Measurements from ENCODE around the gene FAM151A. TPM values are rescaled to one million over a fixed set of nuclear protein-coding genes. Genes with fewer than 3 reads are reported as not detected.
A peak's percentile ranks its signal among the peaks of the same experiment; 100 is the strongest.

Gene FAM151A
- polyA plus RNA-seq, 3 donors = 23.1 to 38.1 (median 32.5) TPM

DNA sequence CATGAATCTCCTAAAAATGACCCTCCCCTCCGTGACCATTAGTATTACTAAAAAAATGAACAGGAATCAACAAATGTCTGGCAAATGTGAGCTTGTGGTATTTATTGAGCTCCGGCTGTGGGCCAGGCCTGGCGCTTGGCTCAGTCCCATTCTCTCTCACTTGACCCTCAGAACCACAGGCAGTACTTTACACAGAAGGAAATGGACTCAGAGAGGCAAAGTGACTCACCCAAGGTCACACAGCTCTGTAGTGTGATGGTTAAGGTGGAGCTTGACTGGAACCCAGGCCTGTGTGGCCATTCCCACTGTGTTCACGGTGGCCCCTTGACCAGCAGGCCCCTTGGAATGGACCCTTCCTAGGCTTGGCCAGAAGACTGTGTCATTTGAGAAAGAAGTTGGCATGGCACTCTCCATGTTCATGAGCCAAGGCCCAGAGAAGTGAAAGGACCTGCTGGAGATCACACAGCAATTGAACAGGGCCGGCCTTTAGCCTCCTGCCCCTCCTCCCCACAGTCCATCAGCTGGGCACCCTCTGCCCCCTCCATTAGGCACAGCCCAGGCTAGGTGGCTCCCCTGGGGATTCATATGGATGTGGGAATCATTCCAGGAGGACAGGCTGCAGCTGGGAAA lies 32.1 kb downstream of the FAM151A start:
- no peak for DNase-seq (ENCODE audit: extremely low read depth in 1 of 11, low read depth in 9 of 11, low spot score in 4 of 11)

DNA sequence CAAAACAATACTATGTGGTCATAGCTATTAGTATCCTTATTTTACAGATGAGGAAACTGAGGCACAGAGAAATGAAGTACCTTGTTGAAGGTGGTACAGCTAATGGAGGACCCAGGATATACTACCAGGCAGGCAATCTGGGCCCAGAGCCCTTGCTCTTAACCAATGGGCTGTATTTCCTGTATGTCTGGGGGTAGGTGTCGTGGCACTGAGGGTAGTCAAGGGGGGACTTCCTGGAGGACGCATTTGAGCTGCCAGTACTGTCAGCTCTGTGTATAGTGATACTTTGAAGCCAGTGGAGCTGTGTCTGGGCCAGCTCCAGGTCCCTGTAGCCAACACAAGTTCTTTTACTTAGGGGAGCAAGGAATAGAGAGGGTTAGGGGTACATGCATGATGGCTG lies 34.9 kb downstream of the FAM151A start:
- DNase-seq (ENCODE audit: extremely low read depth in 1 of 11, low read depth in 9 of 11, low spot score in 4 of 11) = no peak

DNA sequence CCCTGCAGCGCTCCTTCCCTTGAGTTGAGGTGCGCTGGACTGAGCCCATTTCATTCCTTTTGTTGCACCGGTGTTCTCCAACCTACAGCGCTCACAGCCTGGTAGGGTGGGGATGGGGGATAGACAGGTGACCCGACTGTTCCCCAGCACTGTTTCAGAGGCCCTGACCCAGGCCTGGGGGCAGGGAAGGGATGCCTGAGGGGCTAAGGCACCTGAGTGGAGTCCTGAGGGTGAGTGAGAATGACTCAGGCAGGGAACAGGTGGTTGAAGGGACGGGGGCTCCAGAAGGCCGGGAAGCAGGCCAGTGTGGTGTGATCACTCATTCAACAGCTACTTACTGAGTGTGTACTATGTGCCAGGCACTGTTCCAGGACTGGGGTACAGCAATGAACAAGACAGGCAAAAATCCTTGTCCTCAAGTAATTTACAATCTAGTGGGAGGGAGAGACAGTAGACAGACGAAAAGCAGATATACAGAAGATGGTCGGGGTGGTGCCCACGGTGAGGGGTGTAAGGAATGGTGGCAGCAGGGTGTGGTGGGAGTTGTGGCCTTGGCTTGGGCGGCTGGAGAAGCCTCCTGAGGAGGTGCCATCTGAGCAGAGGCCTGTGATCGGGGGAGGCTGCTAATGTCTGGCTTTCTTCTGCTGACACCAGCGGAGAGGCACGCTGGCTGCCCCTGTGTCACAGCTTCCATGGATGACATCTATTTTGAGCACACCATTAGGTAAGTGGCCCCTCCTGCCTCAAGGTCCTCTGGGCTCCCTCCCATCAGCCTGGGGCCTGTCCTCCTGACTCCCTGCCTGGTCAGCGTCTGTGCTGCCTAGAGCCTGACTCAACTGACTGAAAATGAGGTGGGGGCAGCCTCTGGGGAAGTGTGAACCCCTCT lies 37.9 kb downstream of the FAM151A start:
- no peak for DNase-seq (ENCODE audit: extremely low read depth in 1 of 11, low read depth in 9 of 11, low spot score in 4 of 11)

DNA sequence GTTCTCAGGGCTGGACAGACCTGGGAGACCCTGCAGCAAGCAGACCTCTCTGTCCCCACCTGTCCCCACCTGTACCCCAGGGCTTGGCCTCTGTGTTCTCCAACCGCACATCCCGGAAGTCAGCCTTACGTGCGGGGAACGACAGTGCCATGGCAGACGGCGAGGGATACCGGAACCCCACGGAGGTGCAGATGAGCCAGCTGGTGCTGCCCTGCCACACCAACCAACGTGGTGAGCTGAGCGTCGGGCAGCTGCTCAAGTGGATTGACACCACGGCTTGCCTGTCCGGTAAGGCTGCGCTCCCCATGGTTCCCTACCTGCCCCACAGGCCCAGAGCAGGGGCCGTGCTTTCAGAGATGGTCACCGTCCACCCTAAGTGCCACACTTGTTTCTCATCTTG lies 38.8 kb downstream of the FAM151A start:
- DNase-seq (ENCODE audit: extremely low read depth in 1 of 11, low read depth in 9 of 11, low spot score in 4 of 11) = no peak

DNA sequence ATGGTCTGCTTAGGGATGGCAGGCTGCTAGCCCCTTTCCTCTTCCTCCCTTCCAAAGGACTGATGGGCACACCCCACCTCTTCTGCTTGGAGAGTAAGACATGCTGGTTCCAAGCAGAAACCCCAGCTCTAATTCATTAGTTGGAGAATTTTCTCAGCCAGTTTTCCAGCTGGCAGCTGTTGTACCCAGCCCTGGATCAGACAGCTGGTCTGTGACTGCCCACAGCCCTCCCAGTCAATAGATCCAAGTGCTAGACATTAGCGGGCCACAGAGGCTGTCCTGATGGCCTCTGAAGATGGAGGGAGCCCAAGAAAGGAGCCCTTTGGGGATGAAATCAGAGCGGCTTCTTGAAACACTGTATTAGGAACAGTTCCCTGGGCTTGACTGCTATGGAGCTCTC lies 39.5 kb downstream of the FAM151A start:
- DNase-seq (ENCODE audit: extremely low read depth in 1 of 11, low read depth in 9 of 11, low spot score in 4 of 11) = no peak

DNA sequence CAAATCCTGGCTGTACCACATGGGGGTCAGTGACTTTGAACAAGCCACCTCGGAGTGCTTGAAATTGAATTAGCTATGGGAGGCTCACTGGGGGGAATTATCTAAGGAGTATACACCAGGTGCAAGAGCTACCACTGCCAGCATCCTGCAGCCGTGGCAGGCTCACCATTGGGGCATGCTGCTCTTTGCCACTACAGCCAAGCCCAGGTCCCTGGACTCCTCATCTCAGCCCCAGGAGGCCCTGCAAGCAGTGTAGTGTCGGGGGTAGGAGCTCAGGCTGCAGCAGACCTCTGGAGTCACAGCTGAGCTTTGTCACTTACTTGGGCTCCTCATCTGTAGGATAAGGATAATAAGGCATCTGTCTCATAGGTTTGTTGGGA lies 40.0 kb downstream of the FAM151A start:
- no peak for DNase-seq (ENCODE audit: extremely low read depth in 1 of 11, low read depth in 9 of 11, low spot score in 4 of 11)

DNA sequence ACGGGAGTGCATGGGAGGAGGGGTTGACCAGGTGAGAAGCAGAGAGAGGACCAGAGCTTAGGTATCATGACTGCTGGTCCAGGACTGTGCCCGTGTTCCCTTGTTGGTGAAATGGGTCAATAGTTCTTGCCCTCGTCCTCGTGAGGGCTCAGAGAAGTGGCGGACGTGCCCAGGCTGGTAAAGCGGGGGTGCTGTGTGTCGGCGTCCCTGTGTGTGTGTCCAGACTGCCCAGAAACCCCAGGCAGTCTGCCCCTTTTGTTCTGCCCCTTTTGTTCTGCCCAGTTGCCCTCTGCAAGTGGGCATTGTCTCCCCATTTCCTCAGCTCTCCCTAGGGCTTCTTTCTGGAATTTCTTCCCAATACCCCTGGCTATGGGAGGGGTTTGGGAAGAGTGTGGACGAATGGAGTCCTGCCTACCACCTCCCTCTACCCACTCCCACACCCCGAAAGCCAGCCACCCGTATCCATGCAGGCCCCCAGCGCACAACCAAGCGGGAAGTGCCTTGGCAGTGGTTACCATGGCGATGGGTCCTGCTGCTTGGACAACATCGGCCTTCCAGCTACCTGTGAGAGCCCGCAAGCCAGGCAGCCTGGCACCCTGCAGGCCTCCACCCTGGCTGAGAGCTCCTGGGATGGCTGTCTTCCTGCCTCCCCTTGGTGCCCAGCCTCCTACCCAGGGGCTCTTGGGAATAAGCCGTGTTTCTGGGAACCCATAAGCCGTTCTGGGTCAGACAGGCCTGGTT lies 40.6 kb downstream of the FAM151A start:
- DNase-seq (ENCODE audit: extremely low read depth in 1 of 11, low read depth in 9 of 11, low spot score in 4 of 11) = peak in 9 of 11 donors; percentile 44 to 88 (median 70)

DNA sequence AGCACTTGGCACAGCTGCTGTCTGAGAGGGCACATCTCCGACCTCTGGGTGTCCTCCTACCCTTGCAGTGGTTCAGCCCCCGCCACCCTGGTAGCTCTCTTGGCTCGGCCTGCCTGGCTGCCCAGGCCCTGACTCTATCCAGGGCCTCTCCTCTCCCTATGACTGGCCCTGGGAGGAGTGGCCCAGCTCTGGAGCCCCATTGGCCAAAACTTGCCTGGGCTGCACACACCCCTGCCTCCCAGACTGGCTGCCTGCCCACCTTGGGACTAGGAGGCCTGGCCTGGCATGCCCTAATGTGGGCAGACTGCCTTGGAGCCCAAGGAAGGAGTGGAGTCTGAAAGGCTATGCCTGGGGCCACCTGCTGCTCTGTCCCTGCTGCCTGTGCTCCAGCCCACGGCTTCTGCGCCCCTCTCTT lies 41.7 kb downstream of the FAM151A start:
- DNase-seq (ENCODE audit: extremely low read depth in 1 of 11, low read depth in 9 of 11, low spot score in 4 of 11) = peak in 2 of 11 donors; percentile 38 to 69

DNA sequence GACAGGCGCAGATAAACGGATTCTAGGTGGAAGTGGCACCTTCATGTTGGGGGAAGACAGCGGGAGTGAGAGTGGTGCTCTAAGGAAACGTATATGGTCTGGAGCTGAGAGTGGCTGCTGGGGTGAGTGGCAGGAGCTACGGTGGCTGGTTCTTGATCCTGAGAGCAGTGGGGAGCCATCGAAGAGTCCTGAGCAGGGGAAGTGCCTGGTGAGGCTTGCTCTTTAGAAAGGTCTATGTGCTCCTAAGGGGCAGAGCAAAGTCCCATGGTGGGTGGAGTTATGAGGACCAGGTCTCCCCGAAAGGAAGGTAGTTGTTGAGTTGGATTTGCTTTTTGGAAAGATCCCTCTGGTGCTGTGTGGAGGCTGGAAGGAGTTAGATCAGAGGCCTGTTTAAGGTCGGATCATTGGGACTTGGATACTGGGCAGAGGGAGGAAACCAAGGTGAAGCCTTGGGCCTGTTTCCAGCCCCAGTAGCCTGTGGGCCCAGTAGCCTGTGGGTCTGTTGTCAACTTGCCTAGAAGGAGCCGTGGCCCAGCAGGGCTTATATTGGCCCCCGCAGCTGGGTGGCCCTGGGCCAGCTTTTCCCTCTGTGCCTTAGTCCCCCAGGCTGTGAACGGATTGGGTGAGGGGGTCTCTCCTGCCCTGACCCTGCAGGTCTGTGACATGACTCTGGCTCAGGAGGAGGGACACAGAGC lies 42.3 kb downstream of the FAM151A start:
- no peak for DNase-seq (ENCODE audit: extremely low read depth in 1 of 11, low read depth in 9 of 11, low spot score in 4 of 11)

DNA sequence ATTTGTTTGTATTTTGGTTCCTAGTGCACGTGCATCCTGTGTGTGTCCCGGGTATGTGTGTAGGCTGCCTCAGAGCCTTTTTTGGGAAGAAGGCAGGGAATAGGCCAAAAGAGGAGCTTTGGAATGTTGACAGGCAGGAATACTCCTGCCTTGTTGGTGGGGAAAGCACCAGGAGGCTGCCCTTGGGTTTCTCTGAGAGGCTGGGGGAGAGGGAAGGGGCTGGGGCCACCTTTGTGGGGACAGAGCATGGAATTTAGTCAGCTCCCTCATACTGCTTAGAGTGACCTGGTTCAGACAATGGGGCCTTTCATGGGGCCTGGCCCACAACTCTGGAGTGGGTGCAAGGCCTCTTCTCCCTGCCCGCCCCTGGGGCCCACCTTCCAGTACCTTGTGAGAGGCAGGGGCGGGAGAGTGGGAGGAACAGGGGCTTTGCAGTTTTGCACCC lies 44.0 kb downstream of the FAM151A start:
- DNase-seq (ENCODE audit: extremely low read depth in 1 of 11, low read depth in 9 of 11, low spot score in 4 of 11) = no peak

DNA sequence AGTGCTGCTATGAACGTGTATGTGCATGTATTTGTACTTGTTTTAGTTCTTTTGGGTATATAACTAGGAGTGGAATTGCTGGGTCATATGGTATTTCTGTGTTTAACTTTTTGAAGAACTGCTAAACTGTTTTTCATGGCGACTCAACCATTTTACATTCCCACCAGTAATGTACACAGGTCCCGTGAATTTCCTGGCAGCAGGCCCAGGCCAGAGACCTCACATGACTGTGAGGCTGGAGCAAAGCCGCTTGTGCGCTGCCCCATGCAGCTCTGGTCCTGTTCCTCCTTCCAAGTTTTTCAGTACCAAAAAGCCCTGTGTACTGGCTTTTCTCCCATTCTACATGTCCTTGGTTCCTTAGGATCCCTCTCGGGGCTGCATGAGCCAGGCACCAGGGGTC lies 45.7 kb downstream of the FAM151A start:
- DNase-seq (ENCODE audit: extremely low read depth in 1 of 11, low read depth in 9 of 11, low spot score in 4 of 11) = peak in 2 of 11 donors; percentile 43 to 55

DNA sequence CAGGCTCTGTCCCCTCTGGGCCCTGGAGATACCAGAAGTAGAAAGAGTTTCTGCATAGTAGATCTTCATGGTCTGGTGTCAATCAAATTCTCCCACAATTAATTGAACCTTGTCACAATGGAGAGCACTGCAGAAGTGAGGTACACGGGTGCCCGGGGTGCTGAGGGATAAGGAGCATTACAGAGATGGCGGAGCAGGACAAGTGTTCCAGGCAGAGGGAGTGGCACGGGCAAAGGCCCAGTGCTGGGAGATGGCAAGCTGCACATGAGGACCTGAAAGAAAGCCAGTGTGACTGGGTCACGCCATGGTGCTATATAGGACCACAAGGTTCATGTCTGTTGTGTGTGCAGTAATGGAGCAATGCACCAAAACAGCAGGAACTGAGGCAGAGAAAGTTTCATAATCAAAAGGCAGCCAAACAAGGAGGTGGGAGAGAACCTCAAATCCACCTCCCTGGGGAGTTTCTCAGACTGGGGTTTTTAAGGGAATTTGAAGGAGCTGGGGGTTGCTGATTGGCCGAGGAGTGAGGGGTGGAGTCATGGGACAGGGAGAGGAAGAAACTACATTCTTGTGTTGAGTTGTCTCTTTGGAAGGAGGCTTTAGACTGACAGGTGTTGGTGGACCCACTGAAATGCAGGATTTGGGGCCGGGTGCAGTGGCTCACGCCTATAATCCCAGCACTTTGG lies 47.6 kb downstream of the FAM151A start:
- DNase-seq (ENCODE audit: extremely low read depth in 1 of 11, low read depth in 9 of 11, low spot score in 4 of 11) = no peak

DNA sequence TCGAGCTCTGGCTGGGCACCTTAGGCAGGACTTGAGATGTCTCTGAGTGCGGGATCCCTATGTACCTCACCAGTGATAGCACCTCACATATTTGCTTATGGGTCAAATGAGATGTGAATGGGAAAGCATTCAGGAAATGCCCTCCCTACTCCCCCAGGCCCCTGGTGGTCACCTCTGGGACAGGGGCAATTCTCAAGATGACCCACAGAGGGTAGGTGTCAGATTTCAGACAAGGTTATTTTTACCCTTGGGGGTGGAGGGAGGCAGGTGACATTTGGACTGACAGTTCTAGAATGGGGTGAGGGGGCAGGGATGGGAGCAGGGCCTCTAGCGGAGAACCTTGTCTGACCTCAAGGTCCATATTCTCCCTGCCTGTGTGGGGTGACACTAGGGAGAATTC lies 48.2 kb downstream of the FAM151A start:
- no peak for DNase-seq (ENCODE audit: extremely low read depth in 1 of 11, low read depth in 9 of 11, low spot score in 4 of 11)

DNA sequence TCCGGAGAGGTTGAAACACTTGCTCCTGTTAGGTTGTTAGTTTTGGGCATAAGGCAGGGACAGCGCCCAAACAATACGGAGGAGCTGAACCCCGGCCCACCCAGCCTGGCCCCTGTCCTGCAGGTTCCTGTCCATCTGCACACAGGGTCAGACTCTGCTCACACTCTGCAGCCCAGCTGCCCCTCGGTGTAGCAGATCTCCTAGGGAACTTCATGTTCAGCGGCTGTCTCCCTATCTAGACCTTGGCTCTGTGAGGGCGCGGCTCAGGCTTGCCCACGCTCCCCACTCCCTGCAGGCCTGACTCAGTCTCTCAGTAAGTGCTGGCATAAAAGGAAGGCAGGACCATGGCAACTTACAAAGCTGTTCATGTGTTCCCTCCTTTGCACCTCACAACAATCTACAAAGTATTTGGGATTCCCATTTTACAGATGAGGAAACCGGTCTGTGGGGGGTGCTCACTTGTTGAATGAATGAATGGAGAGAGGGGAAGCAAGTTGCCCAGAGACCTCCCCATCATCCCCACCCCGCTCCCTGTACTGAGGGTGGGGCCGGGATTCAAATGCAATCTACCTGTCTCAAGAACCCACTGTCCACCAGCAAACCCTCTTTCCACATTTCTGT lies 49.1 kb downstream of the FAM151A start:
- no peak for DNase-seq (ENCODE audit: extremely low read depth in 1 of 11, low read depth in 9 of 11, low spot score in 4 of 11)

DNA sequence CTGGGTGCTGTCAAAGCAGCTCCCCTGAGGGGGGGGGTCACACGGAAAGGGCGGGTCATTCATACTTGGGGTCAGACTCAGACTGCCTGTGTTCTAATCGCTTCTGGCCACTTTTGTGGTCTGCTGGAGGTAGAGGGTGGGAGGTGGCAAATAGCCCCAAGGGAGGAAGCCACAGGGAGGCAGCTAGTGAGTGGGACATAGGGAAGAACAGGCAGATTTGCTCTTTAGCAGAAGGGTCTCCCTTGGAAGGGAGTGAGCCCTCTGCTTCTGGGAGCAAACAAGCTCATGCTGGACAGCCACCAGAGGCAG lies 50.8 kb downstream of the FAM151A start:
- no peak for DNase-seq (ENCODE audit: extremely low read depth in 1 of 11, low read depth in 9 of 11, low spot score in 4 of 11)

DNA sequence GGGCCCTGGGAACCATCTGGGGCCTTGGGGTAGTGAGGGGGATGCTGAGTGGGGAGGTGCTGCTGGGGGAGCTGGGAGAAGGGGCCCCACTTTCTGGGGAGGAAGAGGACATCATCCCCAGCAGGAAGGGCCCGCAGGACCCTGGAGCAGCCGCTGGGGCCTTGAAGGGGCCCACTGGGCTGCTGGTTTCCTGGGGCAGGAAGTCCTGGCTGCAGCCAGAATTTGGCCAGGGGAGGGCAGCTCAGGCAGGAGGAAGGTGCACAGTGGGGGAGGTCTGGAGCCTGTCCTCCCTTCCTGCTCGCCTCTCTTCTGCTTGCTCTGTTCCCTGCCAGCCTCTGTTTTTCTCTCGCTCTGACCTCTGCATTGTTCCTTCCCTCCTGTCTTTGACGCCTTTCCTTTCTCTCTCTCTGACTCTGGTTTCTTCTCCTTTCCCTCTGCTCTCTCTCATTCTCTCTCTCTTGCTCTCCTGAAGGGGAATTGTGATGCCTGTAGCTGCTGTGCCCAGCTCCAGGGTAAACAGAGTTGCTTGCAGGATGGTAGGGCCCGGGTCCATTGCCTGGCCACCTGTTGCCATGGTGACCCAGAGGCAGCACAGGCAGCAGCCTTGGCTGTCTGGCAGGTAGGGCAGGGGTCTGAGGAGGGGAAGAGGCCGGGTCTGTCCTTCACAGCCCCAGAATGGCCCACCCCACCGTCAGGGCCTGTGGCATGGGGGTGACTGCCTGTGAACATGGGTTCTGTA lies 51.4 kb downstream of the FAM151A start:
- DNase-seq (ENCODE audit: extremely low read depth in 1 of 11, low read depth in 9 of 11, low spot score in 4 of 11) = no peak

DNA sequence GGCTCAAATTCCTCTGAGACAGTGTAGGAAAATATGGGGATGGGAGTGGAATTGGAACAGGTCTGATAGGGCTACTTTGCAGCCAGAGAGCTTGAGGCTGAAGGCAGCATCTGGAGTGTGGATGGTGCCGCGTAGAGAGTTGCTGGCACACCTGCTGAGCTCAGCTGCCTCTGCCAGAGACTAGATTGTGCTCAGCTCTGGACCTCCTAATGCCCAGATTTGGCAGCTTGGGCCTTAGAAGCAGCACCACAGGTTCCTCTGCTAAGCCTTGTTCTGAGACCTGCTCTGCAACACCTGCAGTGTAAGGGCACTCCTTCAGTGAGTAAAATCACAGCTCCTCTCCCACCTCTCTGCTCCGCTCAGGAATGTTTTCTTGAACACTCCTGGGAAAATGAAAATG lies 52.0 kb downstream of the FAM151A start:
- no peak for DNase-seq (ENCODE audit: extremely low read depth in 1 of 11, low read depth in 9 of 11, low spot score in 4 of 11)

DNA sequence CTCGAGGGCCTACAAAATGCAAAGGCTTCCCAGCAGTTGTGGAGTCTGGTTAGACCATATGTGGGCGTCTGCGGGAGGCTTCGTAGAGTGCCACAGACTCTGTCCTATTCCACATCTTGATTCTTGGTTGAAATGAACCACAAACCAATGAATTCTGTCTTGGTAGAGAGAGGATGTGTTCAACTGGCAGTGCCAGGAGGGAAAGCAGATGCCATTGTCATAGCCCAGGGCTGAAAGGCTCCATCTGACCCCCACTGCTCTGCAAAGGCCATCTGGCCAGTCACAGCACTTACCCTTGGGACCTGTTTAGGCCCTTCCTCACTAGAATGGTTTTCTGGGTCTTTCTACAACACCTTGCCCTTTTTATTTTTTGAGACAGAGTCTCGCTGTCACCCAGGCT lies 53.2 kb downstream of the FAM151A start:
- DNase-seq (ENCODE audit: extremely low read depth in 1 of 11, low read depth in 9 of 11, low spot score in 4 of 11) = no peak

Data from renal cortex interstitium (tissue), 11 donors.